K562 (cell line): ENCODE data around the gene SNX4. TPM values are rescaled to one million over a fixed set of nuclear protein-coding genes. Genes with fewer than 3 reads are reported as not detected.

Experiments
- ATAC-seq: fragments of 200-7000 bp; cut with Tn5 transposase; 3 replicates; pipeline ENCODE4 v1.9.1; 2020; ENCODE audit warnings: moderate library complexity
- BruUV-seq: library from RNA; stranded (reverse); fragments of 400-500 nt; replicated peaks from 2 replicates; lab custom pipeline; 2021; lab: Mats Ljungman, UMichigan
- CTCF ChIA-PET: fragments of 300-600 bp; formaldehyde crosslinking; extraction: SDS; loops from one replicate; lab custom pipeline; 2021; ENCODE audit warnings: low intra/inter-chr PET ratio; lab: Yijun Ruan, JAX
- POLR2A ChIA-PET: fragments of 300-600, 350-650 bp; sonication (Branson Sonifier 250); formaldehyde crosslinking; extraction: SDS; loops from one replicate; lab custom pipeline; 2021; ENCODE audit warnings: antibody characterized with exemption, inconsistent platforms; lab: Yijun Ruan, JAX
- DNase-seq, 4 experiments: peaks; one replicate each; pipeline versions ENCODE4 v3.0.0 to v3.0.0-alpha.2; 2011 to 2018; ENCODE audit warnings: low spot score in 3 of 4, mixed read lengths in 3 of 4; ENCODE audit errors: extremely low read depth in 1 of 4
- FAIRE-seq: peaks from 2 replicates; lab custom pipeline; 2011; peaks lifted over from hg19 to GRCh38; lab: Jason Lieb, UNC
- H2AFZ ChIP-seq: 2 replicates; pipeline ENCODE4 v1.6.0; 2011; ENCODE audit warnings: low read depth, low read length, control low read depth, inconsistent platforms
- H3K27ac ChIP-seq: fragments of 200-600 bp; 3 replicates; pipeline ENCODE4 v1.8.0; 2011; ENCODE audit warnings: low read depth, mild to moderate bottlenecking, control low read depth, inconsistent platforms, low read length, moderate library complexity, mixed read lengths; ENCODE audit errors: extremely low read depth
- H3K27me3 ChIP-seq, 2 experiments: fragments of 300-600 bp in 1 of 2; 2 replicates in 1 of 2; 3 replicates in 1 of 2; pipeline versions ENCODE4 v1.6.0 to v1.8.0; 2011; ENCODE audit warnings: inconsistent platforms in 2 of 2, low read length in 2 of 2, mild to moderate bottlenecking in 1 of 2, mixed read lengths in 1 of 2, moderate library complexity in 1 of 2; ENCODE audit not compliant: control insufficient read depth in 2 of 2, insufficient read depth in 2 of 2
- H3K36me3 ChIP-seq: fragments of 300-600 bp; 3 replicates; pipeline ENCODE4 v1.8.0; 2011; ENCODE audit warnings: mild to moderate bottlenecking, low read length, inconsistent platforms; ENCODE audit not compliant: control insufficient read depth, insufficient read depth
- H3K4me1 ChIP-seq, 2 experiments: fragments of 200-600 bp in 1 of 2; replicated peaks in 1 of 2; 2 replicates in 1 of 2; 3 replicates in 1 of 2; pipeline versions ENCODE4 v1.5.1 to v1.8.0; 2011; ENCODE audit warnings: inconsistent platforms in 2 of 2, low read length in 2 of 2, mild to moderate bottlenecking in 1 of 2, mixed read lengths in 1 of 2, moderate library complexity in 1 of 2; ENCODE audit not compliant: control insufficient read depth in 2 of 2, insufficient read depth in 2 of 2
- H3K4me2 ChIP-seq: 2 replicates; pipeline ENCODE4 v1.6.1; 2011; ENCODE audit warnings: low read length, control low read depth, inconsistent platforms, mixed read lengths; ENCODE audit not compliant: insufficient read depth
- H3K4me3 ChIP-seq: fragments of 200-600 bp; sonication (generic), shearing (Covaris generic); 2 replicates; pipeline ENCODE4 v1.5.1; 2016; ENCODE audit warnings: control low read depth, inconsistent platforms
- H3K79me2 ChIP-seq: fragments of 200-600 bp; 3 replicates; pipeline ENCODE4 v1.8.0; 2011; ENCODE audit warnings: low read length, inconsistent platforms; ENCODE audit not compliant: control insufficient read depth, insufficient read depth
- H3K9ac ChIP-seq, 2 experiments: 2 replicates each; pipeline versions ENCODE4 v1.6.0 to v1.6.1; 2011; ENCODE audit warnings: low read depth in 2 of 2, low read length in 2 of 2, control low read depth in 1 of 2, inconsistent platforms in 1 of 2, mild to moderate bottlenecking in 1 of 2, mixed read lengths in 1 of 2; ENCODE audit not compliant: insufficient read depth in 1 of 2
- H3K9me1 ChIP-seq: one replicate; pipeline ENCODE4 v1.6.0; 2011; ENCODE audit warnings: inconsistent platforms, mild to moderate bottlenecking, low read length, moderate library complexity; ENCODE audit not compliant: control insufficient read depth, insufficient read depth
- H3K9me3 ChIP-seq: replicated peaks from 2 replicates; pipeline ENCODE4 v1.5.1; 2011; ENCODE audit warnings: low read depth, low read length, inconsistent platforms; ENCODE audit not compliant: control insufficient read depth, insufficient read depth
- H4K20me1 ChIP-seq: replicated peaks from 2 replicates; pipeline ENCODE4 v1.6.1; 2011; ENCODE audit warnings: low read length, inconsistent platforms, mixed read lengths; ENCODE audit not compliant: control insufficient read depth, insufficient read depth
- ASH1L ChIP-seq: fragments of 450-650 bp; IDR thresholded peaks from 2 replicates; pipeline ENCODE4 v1.6.1; 2018; ENCODE audit warnings: borderline replicate concordance, mild to moderate bottlenecking, low read depth; ENCODE audit not compliant: partially characterized antibody
- BRD9 ChIP-seq: fragments of 450-650 bp; IDR thresholded peaks from 2 replicates; pipeline ENCODE4 v1.6.1; 2018; ENCODE audit warnings: low read depth; ENCODE audit not compliant: partially characterized antibody
- GATAD2B ChIP-seq: fragments of 450-650 bp; IDR thresholded peaks from 2 replicates; pipeline ENCODE4 v1.6.1; 2017; ENCODE audit warnings: mild to moderate bottlenecking, borderline replicate concordance
- POLR2B ChIP-seq: fragments of 450-650 bp; IDR thresholded peaks from 2 replicates; pipeline ENCODE4 v1.6.1; 2018; ENCODE audit warnings: low read depth; ENCODE audit not compliant: partially characterized antibody
- TFAM ChIP-seq: fragments of 250-450 bp; sonication (Bioruptor Pico); conservative IDR thresholded peaks from 2 replicates; pipeline ENCODE4 v1.5.0; 2021; ENCODE audit warnings: mild to moderate bottlenecking, moderate library complexity
- ZNF589 ChIP-seq: fragments of 200-800 bp; sonication (Bioruptor generic); IDR thresholded peaks from 2 replicates; pipeline ENCODE4 v1.6.1; 2016; ENCODE audit warnings: low read depth, missing genetic modification characterization, missing compliant biosample characterization
- ZSCAN32 ChIP-seq: fragments of 450-650 bp; formaldehyde crosslinking; IDR thresholded peaks from 2 replicates; pipeline ENCODE4 v1.4.0; 2020; ENCODE audit warnings: mild to moderate bottlenecking, moderate library complexity
- WGBS: fragments of 100-300 bp; shearing (Covaris generic); methylation state at CpG from one replicate; pipeline ENCODE4 v1.1.6; 2016; ENCODE audit warnings: low coverage, mixed read lengths; ENCODE audit not compliant: insufficient coverage; ENCODE audit errors: missing lambda C conversion rate; 5-methylcytosine and 5-hydroxymethylcytosine counted together
- in situ Hi-C: fragments of 300-500 bp; cut with MboI; formaldehyde crosslinking; loops from 4 replicates; pipeline ENCODE4 v1.15.0; 2018; ENCODE audit warnings: inconsistent platforms, mixed read lengths
- intact Hi-C: fragments of 100-400 bp; cut with micrococcal nuclease; formaldehyde crosslinking; loops from 2 replicates; pipeline ENCODE4 v1.14.2; 2022
- polyA plus RNA-seq, 8 experiments: library from polyadenylated mRNA; depleted of rRNA in 4 of 8; stranded (reverse) in 5 of 8; unstranded in 3 of 8; fragments of >200 nt; fragmentation: Nextera tagmentation in 2 of 8; fragmentation: Illumina TruSeq in 1 of 8; extraction: Ambion mirVana in 2 of 8; extraction: Trizol in 1 of 8; gene quantifications; 2 replicates each; pipeline versions ENCODE4 v1.2.1 to v1.2.3, GENCODE V29; 2011 to 2014; ENCODE audit warnings: inconsistent platforms in 1 of 8, missing spikeins in 1 of 8
- total RNA-seq, 7 experiments: library from RNA; depleted of rRNA in 6 of 7; stranded (reverse); fragments of >200 nt in 6 of 7; fragmentation: Illumina TruSeq in 2 of 7; extraction: Trizol in 2 of 7; gene quantifications; 2 replicates each; pipeline versions ENCODE4 v1.2.1 to v1.2.3, GENCODE V29; 2011 to 2021; ENCODE audit warnings: low replicate concordance in 1 of 7
- TF ChIP-seq, protein P1 (sequence below): sonication (generic); formaldehyde crosslinking; IDR thresholded peaks from 2 replicates; pipeline ENCODE4 v1.8.1; 2023; ENCODE audit warnings: mild to moderate bottlenecking, missing genetic modification reagents, moderate library complexity
- TF ChIP-seq, protein P2 (sequence below), 2 experiments: IDR thresholded peaks in 1 of 2; conservative IDR thresholded peaks in 1 of 2; 2 replicates each; pipeline ENCODE4 v1.6.1; 2016; ENCODE audit warnings: low read depth in 2 of 2, mild to moderate bottlenecking in 1 of 2, missing compliant biosample characterization in 1 of 2, missing genetic modification characterization in 1 of 2, moderate library complexity in 1 of 2
- TF ChIP-seq, protein P3 (sequence below): sonication (generic); formaldehyde crosslinking; IDR thresholded peaks from 2 replicates; pipeline ENCODE4 v1.8.0; 2022; ENCODE audit warnings: mild to moderate bottlenecking, missing genetic modification reagents
- TF ChIP-seq, protein P4 (sequence below): fragments of 250-450 bp; sonication (Bioruptor Pico); IDR thresholded peaks from 2 replicates; pipeline ENCODE4 v1.5.0; 2020; ENCODE audit warnings: mild to moderate bottlenecking, borderline replicate concordance
- TF ChIP-seq, protein P5 (sequence below): sonication (generic); formaldehyde crosslinking; IDR thresholded peaks from 2 replicates; pipeline ENCODE4 v1.8.1; 2023; ENCODE audit warnings: mild to moderate bottlenecking, missing genetic modification reagents

SNX4 gene
- total and polyA plus RNA-seq, 9 of the 15 experiments (the other 6 are each of a cell fraction or from before 2014, with no cell fraction given) = 11.4 to 40.3 (median 30.0) TPM

DNA sequence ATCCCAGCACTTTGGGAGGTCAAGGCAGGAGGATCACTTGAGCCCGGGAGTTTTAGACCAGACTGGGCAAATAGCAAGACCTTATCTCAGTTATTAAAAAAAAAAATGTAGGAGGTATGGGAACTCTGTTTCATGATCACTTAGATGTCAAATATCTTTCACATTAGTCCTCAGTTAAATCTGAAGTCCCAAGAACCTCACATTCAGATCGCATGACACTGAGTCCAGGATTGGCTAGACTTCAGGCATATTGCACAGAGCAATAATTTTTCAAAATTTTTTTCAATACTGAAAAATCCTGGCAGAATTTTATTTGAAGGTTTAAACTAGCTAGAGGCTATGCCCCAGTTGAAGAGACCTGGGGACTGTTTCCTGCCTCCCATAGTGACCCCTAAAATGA, 88.6 kb downstream of the SNX4 start:
- Histone ChIP-seq H3K27me3 (no peaks in the 10 kb centered on the region), H2AFZ (no peak overlapping the region), H3K36me3 (no peaks in the 10 kb centered on the region), H3K4me3 (no peak overlapping the region), H3K9me1 (no peaks in the 10 kb centered on the region), H3K27ac (no peak overlapping the region), H3K4me1 (peaks cover 22 to 29% of the 10 kb centered on the region in 2 experiments; a peak in 4 of 5 replicates), H3K9me3 (no peaks in the 10 kb centered on the region), H3K79me2 (no peaks in the 10 kb centered on the region), H3K9ac (no peak overlapping the region), H3K4me2 (no peak overlapping the region), H4K20me1 (no peaks in the 10 kb centered on the region)
- FAIRE-seq = no peak
- intact Hi-C loops (loop anchor here (10.0 kb wide), 3 partner anchors 47 to 437 kb away; no protein-coding TSS in a partner anchor), in situ Hi-C loops (no loop called here)
- POLR2A ChIA-PET = no interaction called here
- no peak for DNase-seq
- CTCF ChIA-PET = no interaction called here
- no TSS peak for BruUV-seq
- WGBS = 90% methylated on average over 2 of the region's 2 CpGs
- ATAC-seq = no peak
- TF ChIP-seq, protein P1, sequence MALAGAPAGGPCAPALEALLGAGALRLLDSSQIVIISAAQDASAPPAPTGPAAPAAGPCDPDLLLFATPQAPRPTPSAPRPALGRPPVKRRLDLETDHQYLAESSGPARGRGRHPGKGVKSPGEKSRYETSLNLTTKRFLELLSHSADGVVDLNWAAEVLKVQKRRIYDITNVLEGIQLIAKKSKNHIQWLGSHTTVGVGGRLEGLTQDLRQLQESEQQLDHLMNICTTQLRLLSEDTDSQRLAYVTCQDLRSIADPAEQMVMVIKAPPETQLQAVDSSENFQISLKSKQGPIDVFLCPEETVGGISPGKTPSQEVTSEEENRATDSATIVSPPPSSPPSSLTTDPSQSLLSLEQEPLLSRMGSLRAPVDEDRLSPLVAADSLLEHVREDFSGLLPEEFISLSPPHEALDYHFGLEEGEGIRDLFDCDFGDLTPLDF (CRISPR knock-in tag) = no peak
- TF ChIP-seq, protein P2, sequence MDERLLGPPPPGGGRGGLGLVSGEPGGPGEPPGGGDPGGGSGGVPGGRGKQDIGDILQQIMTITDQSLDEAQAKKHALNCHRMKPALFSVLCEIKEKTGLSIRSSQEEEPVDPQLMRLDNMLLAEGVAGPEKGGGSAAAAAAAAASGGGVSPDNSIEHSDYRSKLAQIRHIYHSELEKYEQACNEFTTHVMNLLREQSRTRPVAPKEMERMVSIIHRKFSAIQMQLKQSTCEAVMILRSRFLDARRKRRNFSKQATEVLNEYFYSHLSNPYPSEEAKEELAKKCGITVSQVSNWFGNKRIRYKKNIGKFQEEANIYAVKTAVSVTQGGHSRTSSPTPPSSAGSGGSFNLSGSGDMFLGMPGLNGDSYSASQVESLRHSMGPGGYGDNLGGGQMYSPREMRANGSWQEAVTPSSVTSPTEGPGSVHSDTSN (CRISPR knock-in tag; IDR thresholded peaks at IDR 0.05; ENCODE audit: low read depth) = no peak
- TF ChIP-seq, protein P2 (tag; conservative IDR thresholded peaks at IDR 0.05; ENCODE audit: low read depth) = no peak
- no peak for TF ChIP-seq GATAD2B
- TF ChIP-seq, protein P3, sequence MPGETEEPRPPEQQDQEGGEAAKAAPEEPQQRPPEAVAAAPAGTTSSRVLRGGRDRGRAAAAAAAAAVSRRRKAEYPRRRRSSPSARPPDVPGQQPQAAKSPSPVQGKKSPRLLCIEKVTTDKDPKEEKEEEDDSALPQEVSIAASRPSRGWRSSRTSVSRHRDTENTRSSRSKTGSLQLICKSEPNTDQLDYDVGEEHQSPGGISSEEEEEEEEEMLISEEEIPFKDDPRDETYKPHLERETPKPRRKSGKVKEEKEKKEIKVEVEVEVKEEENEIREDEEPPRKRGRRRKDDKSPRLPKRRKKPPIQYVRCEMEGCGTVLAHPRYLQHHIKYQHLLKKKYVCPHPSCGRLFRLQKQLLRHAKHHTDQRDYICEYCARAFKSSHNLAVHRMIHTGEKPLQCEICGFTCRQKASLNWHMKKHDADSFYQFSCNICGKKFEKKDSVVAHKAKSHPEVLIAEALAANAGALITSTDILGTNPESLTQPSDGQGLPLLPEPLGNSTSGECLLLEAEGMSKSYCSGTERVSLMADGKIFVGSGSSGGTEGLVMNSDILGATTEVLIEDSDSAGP (CRISPR knock-in tag) = no peak
- no peak for TF ChIP-seq ZNF589 (CRISPR knock-in tag)
- no peak for TF ChIP-seq ZSCAN32 (CRISPR knock-in tag)
- TF ChIP-seq, protein P4, sequence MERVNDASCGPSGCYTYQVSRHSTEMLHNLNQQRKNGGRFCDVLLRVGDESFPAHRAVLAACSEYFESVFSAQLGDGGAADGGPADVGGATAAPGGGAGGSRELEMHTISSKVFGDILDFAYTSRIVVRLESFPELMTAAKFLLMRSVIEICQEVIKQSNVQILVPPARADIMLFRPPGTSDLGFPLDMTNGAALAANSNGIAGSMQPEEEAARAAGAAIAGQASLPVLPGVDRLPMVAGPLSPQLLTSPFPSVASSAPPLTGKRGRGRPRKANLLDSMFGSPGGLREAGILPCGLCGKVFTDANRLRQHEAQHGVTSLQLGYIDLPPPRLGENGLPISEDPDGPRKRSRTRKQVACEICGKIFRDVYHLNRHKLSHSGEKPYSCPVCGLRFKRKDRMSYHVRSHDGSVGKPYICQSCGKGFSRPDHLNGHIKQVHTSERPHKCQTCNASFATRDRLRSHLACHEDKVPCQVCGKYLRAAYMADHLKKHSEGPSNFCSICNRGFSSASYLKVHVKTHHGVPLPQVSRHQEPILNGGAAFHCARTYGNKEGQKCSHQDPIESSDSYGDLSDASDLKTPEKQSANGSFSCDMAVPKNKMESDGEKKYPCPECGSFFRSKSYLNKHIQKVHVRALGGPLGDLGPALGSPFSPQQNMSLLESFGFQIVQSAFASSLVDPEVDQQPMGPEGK = no peak
- no peak for TF ChIP-seq ASH1L
- no peak for TF ChIP-seq BRD9
- TF ChIP-seq TFAM (CRISPR knock-in tag) = no peak
- TF ChIP-seq, protein P5, sequence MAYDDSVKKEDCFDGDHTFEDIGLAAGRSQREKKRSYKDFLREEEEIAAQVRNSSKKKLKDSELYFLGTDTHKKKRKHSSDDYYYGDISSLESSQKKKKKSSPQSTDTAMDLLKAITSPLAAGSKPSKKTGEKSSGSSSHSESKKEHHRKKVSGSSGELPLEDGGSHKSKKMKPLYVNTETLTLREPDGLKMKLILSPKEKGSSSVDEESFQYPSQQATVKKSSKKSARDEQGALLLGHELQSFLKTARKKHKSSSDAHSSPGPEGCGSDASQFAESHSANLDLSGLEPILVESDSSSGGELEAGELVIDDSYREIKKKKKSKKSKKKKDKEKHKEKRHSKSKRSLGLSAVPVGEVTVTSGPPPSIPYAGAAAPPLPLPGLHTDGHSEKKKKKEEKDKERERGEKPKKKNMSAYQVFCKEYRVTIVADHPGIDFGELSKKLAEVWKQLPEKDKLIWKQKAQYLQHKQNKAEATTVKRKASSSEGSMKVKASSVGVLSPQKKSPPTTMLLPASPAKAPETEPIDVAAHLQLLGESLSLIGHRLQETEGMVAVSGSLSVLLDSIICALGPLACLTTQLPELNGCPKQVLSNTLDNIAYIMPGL (CRISPR knock-in tag) = no peak
- TF ChIP-seq POLR2B = no peak
